Stimulated activated effector memory CD8-positive, alpha-beta T cell treated with anti-CD3 and anti-CD28 coated beads, Interleukin-12 subunit alpha, Interleukin-12 subunit beta, amount 100 ng/mL, for 72 hours (primary cell): ENCODE data around the gene PLA2G4E.

Source experiments
- ATAC-seq: fragments of 150-1000 bp; cut with Tn5 transposase; 2 replicates; pipeline ENCODE4 v1.10.0; 2021
- DNase-seq, 2 donors: peaks; one replicate each; pipeline ENCODE4 v3.0.0; 2021 to 2022; ENCODE audit warnings: low spot score in 2 of 2
- H3K27ac Mint-ChIP-seq: one replicate; pipeline ENCODE4 v1.8.0; 2022; ENCODE audit warnings: mild to moderate bottlenecking, mixed read lengths
- H3K36me3 Mint-ChIP-seq: one replicate; pipeline ENCODE4 v1.8.0; 2022; ENCODE audit warnings: mild to moderate bottlenecking, mixed read lengths
- H3K4me1 Mint-ChIP-seq: one replicate; pipeline ENCODE4 v1.8.0; 2022; ENCODE audit warnings: mixed read lengths
- H3K4me3 Mint-ChIP-seq: one replicate; pipeline ENCODE4 v1.8.0; 2022; ENCODE audit warnings: mild to moderate bottlenecking, mixed read lengths
- H3K9me3 Mint-ChIP-seq: one replicate; pipeline ENCODE4 v1.8.0; 2022; ENCODE audit warnings: mixed read lengths

The PLA2G4E gene

DNA sequence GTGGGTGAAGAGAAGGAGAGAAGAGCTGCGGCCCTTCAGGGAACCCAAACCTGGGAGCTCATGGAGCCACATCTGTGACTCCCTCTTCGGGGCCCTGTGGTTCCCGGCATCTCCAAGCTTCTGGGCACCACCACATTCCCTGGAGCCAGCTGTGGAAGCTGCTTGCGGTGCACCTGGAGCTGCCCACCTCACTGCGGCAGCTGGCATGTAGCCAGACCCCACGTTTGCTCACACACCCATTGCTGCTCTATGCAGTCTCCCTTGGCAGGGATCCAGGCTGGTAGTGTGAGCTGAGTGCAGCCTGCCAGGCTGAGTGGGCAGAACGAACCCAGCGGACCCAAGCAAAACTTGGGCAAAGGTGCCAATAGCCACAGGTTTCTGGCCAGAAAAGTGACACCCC, 16.8 kb upstream of the PLA2G4E start:
- H3K36me3 Mint-ChIP-seq, result no peaks in the 10 kb centered on the region
- H3K4me3 Mint-ChIP-seq, result no peak overlapping the region
- no peaks in the 10 kb centered on the region for H3K9me3 Mint-ChIP-seq
- H3K4me1 Mint-ChIP-seq, result peaks cover 14% of the 10 kb centered on the region
- no peak for ATAC-seq
- no peak overlapping the region for H3K27ac Mint-ChIP-seq
- DNase-seq, result no peak

- H3K4me3 Mint-ChIP-seq, result no peak overlapping the region
- ATAC-seq, result no peak
- H3K9me3 Mint-ChIP-seq, result no peaks in the 10 kb centered on the region
- H3K4me1 Mint-ChIP-seq, result peaks cover 14% of the 10 kb centered on the region
- no peaks in the 10 kb centered on the region for H3K36me3 Mint-ChIP-seq
- no peak for DNase-seq
- H3K27ac Mint-ChIP-seq, result no peak overlapping the region
These were observed 16.1 kb upstream of the PLA2G4E start for GRCh38 chr15:42036966-42037365.

DNA sequence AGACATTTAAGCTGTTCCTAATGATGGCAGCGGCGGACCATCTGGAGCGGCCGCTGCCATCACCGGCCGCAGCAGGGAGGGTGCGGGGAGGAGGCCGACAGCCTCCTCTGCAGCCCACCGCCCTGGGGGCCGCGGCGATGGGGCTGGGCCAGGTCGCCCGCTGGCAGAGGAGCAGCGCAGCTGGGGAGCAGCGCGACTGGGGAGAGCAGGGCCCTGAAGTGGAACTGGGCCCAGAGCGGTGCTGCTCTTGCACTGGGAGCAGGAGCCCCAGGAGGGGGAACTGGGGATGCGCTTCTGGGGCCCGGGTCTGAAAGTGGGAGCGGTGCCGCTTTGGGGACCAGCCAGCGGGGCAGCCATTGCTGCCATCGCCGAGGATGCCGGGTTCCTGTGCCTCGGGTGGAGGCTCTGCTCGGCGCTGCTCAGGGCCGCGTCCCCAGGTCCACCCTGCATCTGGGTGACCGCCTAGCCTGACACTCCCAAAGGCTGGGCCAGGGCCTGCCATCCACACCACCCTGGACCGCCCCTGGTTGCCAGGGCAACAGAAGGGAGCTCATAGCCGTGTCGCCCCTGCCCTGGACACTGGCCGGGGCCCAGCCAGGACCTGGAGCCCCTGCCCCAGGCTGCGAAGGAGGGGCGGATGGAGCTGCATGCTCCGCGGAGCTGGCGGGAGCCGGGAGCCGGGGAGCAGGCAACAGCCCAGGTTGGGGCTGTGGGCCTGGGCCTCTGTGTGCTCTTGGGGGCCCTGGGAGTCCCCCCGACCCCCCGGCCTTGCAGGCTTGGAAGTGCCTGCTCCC, 15.5 kb upstream of the PLA2G4E start:
- no peak for ATAC-seq
- H3K27ac Mint-ChIP-seq, result no peak overlapping the region

DNA sequence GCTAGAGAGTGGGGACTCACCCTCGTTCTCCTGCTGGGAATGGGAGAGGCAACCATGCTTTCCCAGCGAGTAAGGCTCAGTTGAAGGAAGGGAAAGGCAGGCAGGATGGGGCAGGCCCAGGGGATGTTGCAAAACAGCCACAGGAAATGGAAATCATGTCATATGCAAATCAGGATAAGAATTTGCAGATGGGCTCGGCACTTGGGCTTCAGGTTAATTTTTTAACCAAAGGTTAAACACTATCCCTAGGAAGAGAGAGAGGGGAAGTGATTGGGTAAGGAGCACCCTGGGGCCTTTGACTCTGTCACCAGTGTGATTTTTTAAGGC, 14.6 kb upstream of the PLA2G4E start:
- peaks cover 14% of the 10 kb centered on the region for H3K4me1 Mint-ChIP-seq
- H3K36me3 Mint-ChIP-seq, result no peaks in the 10 kb centered on the region
- ATAC-seq, result peak; percentile 52
- no peak overlapping the region for H3K4me3 Mint-ChIP-seq
- no peaks in the 10 kb centered on the region for H3K9me3 Mint-ChIP-seq
- no peak for DNase-seq
- no peak overlapping the region for H3K27ac Mint-ChIP-seq

More for the DNA sequence above, 15.5 kb upstream of the PLA2G4E start:
- Mint-ChIP-seq H3K36me3 (no peaks in the 10 kb centered on the region), H3K4me3 (no peak overlapping the region), H3K9me3 (no peaks in the 10 kb centered on the region), H3K4me1 (peaks cover 14% of the 10 kb centered on the region)
- DNase-seq, result no peak

DNA sequence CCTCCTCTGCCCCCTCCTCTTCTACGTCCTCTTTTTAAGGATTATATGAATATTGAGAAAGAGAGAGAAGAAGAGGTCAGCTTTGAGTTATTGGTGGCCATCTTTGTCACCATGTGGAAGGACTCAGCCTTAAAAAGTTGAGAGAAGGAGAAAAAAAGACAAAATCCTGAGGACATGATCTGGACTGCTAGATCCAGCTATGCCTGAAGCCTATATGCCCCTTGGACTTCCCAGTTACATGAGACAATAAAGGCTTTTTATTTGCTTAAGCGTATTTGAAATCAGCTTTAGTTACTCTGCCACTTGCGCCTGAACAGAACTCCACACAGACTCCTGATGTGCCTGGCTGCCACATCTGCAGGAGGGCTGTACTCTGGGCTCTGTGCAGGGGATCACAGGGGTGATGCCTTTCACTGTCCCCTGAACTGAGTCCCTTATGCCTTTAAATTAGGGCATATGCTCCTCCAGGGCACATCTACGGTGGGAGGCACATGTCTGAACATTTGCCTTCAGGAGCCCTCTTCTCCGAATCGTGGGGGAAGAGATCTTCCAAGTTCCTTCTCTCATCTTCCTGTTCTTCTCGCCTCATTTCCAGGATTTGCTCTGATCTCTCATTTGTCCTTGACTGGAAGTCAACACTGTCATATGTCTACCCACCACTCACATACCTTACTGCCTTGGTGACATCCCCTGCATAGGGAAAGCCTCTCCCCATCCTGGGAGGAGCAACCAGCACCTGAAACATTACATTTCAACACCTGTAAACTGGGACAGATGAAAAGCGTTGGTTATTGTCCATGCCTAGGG, 14.0 kb upstream of the PLA2G4E start:
- no peak overlapping the region for H3K4me3 Mint-ChIP-seq
- ATAC-seq, result no peak
- H3K27ac Mint-ChIP-seq, result no peak overlapping the region
- no peak for DNase-seq
- no peaks in the 10 kb centered on the region for H3K36me3 Mint-ChIP-seq
- H3K4me1 Mint-ChIP-seq, result peaks cover 14% of the 10 kb centered on the region
- H3K9me3 Mint-ChIP-seq, result no peaks in the 10 kb centered on the region

DNA sequence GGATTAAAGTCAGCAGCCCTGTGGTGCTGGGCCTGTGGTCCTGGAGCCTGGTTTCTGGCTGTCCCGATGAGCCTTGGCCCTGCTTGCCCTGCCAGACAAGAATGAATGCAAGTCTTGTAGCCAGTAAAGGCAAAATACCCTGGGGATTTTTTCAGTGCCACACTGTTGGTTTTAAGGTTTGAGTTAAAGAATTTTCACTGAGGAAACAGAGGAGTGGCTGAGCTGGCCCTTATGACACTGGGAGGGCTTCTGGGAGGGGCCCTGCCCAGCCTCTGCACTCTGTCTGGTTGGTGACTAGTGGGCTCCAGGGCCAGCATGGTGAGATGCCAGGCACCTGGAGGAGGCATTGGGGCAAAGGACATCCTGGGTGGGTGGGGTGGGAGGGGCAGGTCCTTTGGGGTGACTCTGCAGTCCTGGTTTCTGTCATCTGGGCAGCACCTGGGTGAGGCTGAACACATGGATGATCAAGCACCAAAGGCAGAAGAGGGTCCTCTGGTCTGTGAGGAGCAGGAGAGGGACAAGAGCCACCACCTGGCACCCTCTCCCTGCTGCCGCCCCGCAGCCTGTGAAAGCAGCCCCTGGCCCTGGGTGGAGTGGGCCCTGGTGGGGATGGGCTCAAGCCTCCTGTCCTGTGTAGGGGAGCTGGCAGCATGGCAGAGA, 12.5 kb upstream of the PLA2G4E start:
- ATAC-seq, result peak; percentile 74
- Mint-ChIP-seq H3K4me1 (peaks cover 14% of the 10 kb centered on the region), H3K9me3 (no peaks in the 10 kb centered on the region), H3K4me3 (no peak overlapping the region), H3K36me3 (no peaks in the 10 kb centered on the region), H3K27ac (no peak overlapping the region)
- no peak for DNase-seq

- Mint-ChIP-seq H3K4me1 (peaks cover 14% of the 10 kb centered on the region), H3K36me3 (no peaks in the 10 kb centered on the region), H3K4me3 (no peak overlapping the region), H3K9me3 (no peaks in the 10 kb centered on the region), H3K27ac (no peak overlapping the region)
- ATAC-seq, result no peak
- no peak for DNase-seq
These were observed 11.8 kb upstream of the PLA2G4E start for GRCh38 chr15:42032376-42033213.

GRCh38 chr15:42031198-42031915, 10.5 kb upstream of the PLA2G4E start:
- no peaks in the 10 kb centered on the region for H3K36me3 Mint-ChIP-seq
- no peaks in the 10 kb centered on the region for H3K9me3 Mint-ChIP-seq
- peaks cover 14% of the 10 kb centered on the region for H3K4me1 Mint-ChIP-seq
- H3K27ac Mint-ChIP-seq, result no peak overlapping the region
- ATAC-seq (no peak), DNase-seq (no peak)
- no peak overlapping the region for H3K4me3 Mint-ChIP-seq

DNA sequence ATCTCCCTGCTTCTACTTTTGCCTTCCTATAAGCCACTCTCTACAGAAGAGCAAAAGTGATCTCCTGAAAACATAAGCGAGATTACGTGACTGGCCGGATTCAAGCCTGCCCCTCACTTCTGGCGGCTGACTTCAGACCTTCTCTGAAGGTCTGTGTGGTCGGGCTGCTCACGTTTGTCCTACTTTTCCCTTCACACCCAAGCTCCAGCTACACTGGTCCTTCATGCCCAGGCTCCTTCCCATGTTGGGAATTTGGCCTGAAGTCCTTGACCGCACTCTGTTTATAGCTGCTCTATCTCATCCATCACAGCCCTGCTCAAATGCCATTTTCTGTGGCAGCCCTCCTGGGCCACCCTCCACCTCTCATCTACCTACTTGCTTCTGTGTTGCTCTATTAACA, 6.7 kb upstream of the PLA2G4E start:
- no peak overlapping the region for H3K27ac Mint-ChIP-seq
- no peak overlapping the region for H3K4me3 Mint-ChIP-seq
- ATAC-seq, result no peak
- H3K36me3 Mint-ChIP-seq, result no peaks in the 10 kb centered on the region
- no peaks in the 10 kb centered on the region for H3K9me3 Mint-ChIP-seq
- DNase-seq, result no peak
- peaks cover under 1% of the 10 kb centered on the region for H3K4me1 Mint-ChIP-seq

- Mint-ChIP-seq H3K36me3 (no peaks in the 10 kb centered on the region), H3K9me3 (no peaks in the 10 kb centered on the region), H3K27ac (no peak overlapping the region), H3K4me1 (no peaks in the 10 kb centered on the region), H3K4me3 (no peak overlapping the region)
- ATAC-seq, result no peak
- DNase-seq, result no peak
These were observed 3.5 kb upstream of the PLA2G4E start for GRCh38 chr15:42024303-42024702.

GRCh38 chr15:42021593-42021992, 751 bp upstream of the PLA2G4E start:
- H3K4me3 Mint-ChIP-seq, result no peak overlapping the region
- DNase-seq, result no peak
- no peak for ATAC-seq
- no peak overlapping the region for H3K27ac Mint-ChIP-seq
- no peaks in the 10 kb centered on the region for H3K36me3 Mint-ChIP-seq
- no peaks in the 10 kb centered on the region for H3K9me3 Mint-ChIP-seq
- H3K4me1 Mint-ChIP-seq, result no peaks in the 10 kb centered on the region

DNA sequence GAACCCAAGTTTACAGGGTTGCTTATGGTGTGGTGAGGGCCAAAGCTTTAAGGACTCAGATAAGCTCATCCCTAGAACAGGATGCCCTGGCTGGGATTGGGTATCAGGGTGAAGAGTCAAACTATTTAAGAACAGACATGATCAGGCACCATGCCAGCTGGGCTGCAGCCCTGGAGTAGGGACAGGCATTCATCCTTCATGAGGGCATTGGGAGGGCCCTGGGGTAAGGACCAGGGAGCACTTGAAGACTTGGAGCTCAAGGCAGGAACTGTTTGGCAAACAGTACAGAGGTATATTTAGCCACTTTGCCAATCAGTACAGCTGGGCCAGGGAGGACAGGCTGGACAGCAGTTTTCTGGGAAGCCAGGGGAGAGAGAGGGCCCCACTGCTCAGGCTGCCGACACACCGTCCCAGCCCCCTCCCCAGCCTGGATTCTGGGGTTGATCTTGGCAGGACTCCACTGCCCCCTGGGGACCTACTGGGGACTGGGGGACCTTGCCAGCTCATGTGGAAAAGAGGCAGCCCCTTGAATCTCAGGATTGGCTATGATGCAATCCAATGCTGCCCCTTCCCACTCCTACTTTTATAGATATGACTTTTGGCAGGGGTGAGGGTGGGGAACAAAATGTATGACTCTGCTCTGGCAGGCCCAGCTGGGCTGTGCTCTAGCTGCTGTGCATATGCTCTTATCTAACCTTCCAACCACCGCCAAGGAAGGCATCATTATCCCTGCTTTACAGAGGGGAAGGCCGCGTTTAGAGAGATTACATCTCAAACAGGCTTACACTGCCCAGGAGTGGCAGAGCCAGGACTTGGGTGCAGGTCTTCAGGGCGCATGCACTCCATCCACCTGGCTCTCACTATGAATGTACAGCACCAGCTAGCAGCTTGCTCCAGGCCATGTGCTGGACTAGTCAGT, 2.3 kb downstream of the PLA2G4E start:
- Mint-ChIP-seq H3K4me3 (no peak overlapping the region), H3K36me3 (no peaks in the 10 kb centered on the region), H3K4me1 (no peaks in the 10 kb centered on the region), H3K27ac (no peak overlapping the region), H3K9me3 (no peaks in the 10 kb centered on the region)
- no peak for DNase-seq
- no peak for ATAC-seq

GRCh38 chr15:42016971-42017370, 3.9 kb downstream of the PLA2G4E start:
- no peak for DNase-seq
- Mint-ChIP-seq H3K4me1 (peaks cover 5% of the 10 kb centered on the region), H3K36me3 (no peaks in the 10 kb centered on the region), H3K27ac (no peak overlapping the region), H3K4me3 (no peak overlapping the region), H3K9me3 (no peaks in the 10 kb centered on the region)
- no peak for ATAC-seq

GRCh38 chr15:42014406-42014805, 6.4 kb downstream of the PLA2G4E start:
- H3K4me3 Mint-ChIP-seq, result no peak overlapping the region
- H3K4me1 Mint-ChIP-seq, result peaks cover 25% of the 10 kb centered on the region
- H3K9me3 Mint-ChIP-seq, result no peaks in the 10 kb centered on the region
- no peak for DNase-seq
- no peak for ATAC-seq
- peak overlapping the region; percentile 43 for H3K27ac Mint-ChIP-seq
- no peaks in the 10 kb centered on the region for H3K36me3 Mint-ChIP-seq
